ENCODE results near the gene LIPC.

The LIPC gene

DNA sequence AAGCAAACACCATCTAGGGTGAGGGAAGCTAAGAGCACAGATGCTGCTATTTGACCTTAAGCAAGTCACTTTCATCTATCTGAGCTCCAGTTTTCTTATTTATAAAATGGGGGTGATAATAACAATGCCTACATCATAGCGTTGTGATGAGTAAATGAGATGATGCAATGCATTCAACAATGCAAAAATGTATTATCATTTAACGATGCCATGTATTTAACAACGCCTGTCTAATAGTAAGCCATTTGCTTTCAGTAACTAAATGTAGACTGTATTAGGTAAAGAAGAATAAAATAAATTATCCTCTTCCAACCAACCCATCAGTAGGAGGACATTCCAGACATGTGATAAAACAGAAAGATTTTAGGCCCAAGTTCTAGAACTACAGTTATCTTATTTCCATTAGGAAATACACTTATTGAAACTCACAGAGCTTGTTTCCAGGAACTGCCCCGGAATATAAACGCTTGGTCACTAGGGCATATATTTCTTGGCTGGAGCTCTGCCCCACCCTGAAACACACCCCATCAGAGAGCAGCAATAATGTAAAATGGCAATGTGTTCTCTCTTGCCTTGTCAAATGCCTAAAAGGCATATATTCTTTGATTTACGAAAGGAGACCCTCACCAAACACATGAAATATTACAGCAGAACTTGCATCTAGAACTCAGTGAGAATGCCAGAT lies 128.3 kb downstream of the LIPC start:
- no peak for DNase-seq

DNA sequence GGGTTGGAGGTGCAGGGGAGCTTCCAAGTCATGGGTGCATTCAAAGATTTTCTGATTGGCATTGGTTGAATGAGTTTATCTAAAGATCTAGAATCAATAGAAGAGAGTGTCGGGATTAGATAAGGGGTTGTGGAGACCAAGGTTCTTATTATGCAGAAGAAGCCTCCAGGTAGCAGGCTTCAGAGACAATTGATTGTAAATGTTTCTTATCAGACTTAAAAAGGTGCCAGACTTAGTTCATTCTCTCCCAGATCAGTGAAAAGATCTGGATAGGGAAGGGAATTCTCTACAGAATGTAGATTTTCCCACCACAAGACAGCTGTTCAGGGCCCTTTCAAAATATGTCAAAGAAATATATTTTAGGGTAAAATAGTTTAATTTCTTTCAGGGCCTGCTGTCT lies 129.5 kb downstream of the LIPC start:
- no peak for DNase-seq

DNA sequence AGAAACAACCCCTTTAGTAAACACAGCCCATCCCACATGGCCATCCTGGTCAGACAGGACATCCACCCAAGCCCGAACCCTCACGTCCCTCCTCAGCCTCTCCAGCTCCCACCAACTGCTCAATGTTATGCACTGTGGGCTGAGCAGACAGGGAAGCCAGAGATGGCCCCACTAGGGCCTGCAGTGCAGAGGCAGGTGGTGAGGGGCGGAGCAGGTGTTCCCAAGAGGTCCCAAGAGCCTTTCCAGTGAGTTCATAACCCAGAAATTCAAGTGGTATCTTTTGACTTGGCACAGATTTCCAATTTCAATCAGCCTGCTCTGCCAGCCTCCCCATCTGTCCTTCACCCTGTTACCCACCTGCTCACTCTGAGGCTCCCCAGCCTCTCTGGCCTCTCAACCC lies 130.3 kb downstream of the LIPC start:
- peak; percentile 33 to 79 for DNase-seq

DNA sequence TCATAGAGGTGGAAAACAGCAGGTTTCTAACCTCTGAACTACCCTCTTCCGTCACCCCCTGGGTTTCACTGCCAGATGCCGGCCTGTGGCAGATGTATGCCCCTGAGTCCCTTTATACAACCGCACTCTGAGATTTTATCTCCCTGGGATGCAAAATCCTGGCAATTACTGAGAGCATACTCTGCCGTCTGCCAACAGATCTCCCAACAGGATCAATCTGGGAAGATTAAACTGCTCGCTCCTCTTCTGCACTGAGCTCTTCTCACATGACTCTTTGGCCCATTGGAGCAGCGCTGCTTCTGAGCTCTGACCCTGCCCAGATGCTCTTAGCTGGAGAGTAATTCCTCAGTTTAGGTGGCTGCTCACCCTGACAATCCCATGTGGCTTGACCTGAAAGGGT lies 133.2 kb downstream of the LIPC start:
- DNase-seq: no peak

DNA sequence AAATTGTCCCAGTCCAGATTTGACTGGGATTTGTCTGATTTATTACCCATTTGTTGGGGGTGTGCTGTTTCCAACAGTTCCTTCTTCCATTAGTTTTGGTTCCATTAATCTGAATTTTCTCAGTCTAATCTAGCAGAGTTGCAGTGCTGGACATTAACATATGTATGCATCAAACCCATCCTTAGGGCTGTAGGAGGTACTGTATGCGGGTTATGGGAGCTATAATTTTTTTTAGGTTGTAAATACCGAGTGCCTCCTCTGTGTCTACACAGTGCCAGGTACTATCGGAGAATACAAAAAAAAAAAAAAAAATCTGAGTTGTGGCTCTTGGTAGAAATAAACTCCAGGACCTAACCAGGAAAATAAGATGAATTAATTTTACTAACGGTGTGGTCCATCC lies 133.8 kb downstream of the LIPC start:
- no peak for DNase-seq

DNA sequence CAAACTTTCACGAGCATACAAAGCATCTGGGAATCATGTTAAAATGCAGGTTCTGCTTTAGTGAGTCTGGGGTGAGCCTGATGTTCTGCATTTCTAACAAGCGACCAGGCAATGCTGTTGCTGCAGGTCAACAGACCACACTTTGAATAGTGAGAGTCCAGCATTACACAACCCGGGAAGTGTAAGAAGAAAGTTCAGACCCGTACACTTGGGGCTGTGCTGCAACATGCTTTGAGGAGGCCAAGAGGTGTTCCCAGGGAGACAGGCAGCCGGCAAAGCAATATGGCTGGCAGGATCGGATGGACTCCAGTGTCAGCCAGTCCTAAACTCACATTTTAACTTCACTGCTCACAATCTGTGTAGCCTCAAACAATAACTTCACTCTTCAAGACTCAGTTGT lies 134.2 kb downstream of the LIPC start:
- DNase-seq: no peak

DNA sequence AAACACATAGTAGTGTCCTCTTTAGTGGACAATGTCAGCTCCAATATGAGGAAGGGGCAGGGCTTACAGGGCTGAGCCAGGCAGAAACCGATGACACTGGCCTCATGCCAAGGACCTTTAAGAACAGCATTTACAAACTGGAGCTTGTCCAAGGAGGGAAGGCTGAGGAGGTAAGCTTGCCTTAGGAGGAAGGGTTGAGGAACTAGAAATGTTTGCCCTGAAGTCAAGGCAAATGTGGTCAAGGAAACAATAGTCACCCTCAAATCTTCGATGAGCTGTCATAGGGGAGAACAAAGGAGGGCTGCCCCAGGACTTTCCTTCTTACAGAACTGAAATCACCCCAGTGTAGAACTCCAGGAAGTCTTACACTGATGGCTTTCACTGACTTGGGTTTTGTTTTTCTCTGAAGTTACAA lies 136.4 kb downstream of the LIPC start:
- peak in 1 of 2 experiments; percentile 47 for DNase-seq

DNA sequence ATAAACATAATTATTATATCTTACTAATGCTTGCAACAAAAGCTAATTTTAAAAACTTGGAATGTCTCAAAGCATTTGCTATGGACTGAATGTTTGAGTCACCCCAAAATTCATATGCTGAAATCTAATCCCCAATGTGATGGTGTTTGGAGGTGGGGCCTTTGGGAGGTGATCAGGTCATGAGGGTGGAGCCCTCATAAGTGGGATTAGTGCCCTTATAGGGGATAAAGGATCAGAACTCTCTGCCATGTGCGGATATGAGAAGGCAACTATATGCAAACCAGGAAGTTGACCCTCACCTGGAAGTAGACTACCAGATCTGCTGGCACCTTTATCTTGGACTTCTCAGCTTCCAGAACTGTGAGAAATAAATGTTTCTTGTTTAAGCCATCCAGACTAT lies 137.7 kb downstream of the LIPC start:
- no peak for DNase-seq

DNA sequence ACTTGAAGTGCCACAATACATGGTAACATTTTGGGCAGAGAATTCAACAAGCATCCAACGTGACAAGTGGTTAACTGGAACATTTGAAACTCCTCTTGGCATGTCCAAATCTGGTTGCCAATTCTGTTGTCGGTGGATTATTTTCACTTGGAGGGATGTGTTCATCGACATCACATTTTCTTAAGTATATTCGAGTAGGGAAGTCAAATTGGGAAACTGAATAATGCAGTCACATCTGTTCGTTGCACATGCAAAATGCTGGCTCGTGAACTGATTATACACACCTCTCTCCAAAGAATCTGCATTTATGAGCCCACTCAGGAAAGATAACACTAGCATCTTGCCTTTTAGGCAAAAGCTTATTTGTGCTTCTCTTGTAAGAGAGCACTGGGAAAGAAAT lies 139.7 kb downstream of the LIPC start:
- DNase-seq: no peak

DNA sequence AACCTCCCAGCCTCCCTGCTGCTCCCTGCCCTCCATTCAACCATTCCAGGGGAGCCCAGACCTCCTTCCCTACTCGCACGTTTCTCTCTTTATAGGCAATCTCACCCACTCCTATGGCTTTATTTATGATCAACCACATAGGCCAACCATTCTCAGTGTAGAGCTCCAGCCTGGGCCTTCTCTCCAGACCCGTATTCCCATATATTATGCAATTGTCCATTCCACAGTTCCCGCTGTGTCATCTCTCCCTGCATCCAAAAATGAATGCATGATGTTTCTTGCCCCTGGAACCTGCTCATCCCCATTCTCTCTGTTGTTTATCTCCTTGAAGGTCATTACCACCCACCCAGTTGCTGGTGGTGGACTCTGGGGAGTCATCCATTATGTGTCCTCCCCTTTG lies 140.7 kb downstream of the LIPC start:
- DNase-seq: no peak

DNA sequence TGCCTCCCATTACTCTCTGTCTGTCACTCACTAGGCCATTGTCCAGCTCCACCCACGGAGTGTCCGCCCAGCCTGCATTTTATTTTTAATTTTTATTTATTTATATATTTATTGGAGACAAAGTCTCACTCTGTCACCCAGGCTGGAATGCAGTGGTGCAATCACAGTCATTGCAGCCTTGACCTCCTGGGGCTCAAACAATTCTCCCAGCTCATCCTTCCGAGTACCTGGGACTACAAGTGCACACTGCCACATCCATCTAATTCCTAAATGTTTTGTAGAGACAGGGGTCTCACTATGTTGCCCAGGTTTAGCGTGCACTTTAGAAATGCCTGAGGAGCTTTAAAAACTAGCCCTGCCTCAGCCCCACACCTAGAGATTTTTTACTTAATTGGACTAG lies 141.5 kb downstream of the LIPC start:
- DNase-seq: no peak

DNA sequence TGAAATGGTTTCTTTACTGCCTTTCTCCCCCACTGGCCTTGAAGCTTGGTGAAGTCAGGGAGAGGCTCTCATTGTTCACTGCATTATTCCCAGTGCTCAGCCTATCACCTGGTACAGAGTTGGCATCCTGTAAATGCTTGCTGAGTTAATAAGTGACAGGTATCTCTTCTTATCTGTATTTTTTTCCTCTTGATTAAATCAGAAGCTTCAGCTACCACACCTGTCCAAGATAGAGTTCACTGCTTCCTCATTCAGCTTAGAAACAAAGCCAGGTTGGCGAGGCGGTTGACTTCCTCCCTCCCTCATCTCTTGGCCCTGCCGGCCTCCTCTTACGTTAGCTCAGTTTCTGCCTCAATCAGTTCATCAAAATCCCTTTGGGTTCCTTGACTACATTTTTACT lies 142.8 kb downstream of the LIPC start:
- no peak for DNase-seq

DNA sequence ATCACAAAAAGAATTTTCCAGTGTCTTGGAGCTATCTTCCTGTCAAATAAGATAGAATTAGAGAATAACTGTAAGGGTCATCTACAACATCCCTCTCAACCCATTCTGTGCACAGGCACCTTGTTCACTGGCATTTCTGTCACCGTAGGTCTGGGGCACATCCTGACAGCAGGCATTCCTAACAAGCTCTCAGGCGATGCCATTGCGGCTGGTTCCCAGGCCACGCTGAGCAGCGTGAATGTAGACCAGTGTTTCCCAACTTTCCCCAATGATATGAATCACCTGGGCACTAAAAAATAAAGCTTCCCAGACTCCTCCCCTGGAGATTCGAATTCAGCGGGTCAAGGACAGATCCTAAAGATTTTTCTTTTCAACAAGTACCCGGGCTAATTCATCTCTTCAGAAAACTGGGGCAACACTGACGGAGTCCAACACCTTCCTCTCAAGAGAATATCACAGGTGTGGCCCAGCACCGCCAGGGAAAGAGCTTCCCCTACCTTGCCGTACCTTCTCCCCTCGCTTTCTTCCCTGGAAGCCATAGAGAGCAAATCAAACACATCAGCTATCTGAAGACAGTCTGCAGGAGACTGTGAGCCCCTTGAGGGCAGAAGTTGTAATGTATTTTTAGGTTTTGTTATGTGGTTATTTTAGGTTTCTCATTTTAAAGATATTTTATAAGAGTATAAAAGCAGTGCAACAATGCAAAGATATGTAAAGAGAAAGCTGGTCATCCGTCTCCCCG lies 143.4 kb downstream of the LIPC start:
- DNase-seq: no peak

DNA sequence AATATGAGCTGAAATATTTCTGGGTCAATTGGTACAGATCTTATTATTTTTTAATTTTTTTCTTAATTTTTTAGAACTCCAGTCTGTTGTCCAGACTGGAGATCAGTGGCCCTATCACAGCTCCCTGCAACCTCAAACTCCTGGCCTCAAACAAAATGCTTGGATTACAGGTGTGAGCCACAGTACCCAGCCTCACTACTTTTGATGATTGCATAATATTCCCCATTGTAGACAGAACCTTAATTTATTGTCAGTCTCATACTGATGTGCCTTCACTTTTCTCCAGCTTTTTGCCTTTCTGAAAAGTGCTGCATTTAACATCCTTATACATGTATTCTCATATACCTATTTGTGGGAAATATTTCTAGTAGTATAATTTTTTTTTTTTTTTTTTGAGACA lies 144.9 kb downstream of the LIPC start:
- DNase-seq: no peak

DNA sequence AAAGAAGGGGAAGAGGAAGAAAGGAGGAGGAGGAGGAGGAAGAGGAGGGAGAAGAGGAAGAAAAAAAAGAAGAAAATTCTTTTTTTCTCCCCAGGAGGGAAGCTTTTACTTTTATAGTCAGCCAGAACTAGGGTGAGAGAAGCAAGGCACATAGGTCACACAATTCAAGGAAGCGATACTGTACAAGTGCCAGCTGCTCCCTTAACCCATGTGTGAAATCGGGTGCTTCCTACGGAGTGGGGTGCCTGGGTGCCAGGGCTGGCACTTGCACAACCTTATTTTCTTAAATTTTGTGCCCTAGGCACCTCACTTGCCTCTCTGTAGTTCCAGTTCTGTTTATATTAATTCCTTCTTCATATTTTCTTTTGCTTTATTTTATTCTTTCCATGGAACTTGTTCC lies 150.4 kb downstream of the LIPC start:
- no peak for DNase-seq

DNA sequence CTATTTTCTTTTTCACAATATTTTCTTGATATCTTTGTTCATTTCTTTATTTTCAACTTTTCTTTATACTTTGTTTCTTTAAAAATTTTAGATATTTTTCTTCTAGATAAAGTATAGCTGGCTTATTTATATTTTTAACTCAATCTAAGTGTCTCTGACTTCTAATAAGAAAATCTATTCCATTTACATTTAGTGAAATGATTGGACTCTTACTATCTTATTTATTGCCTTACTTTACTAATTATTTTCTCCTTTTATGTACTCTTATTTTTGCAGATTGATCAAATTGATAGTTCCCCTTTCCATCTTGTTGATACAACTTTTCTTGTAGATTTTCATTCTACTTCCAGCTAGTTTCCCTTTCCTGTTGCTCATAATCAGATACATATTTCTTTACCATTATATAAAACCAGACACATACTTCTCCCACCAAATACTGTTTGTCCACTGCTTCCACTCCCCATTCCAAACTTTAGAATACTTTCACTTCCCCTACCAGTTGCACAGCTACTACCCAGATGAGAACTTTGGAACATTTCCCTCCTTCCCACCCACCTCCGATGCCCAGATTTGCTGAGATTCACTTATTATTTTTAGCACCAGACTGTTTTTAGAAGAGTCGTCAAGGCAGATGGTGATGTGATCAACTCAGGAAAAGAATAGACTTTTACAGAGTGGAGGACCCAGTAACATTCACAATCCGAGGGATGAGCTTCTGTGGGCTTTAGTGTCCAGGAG lies 151.5 kb downstream of the LIPC start:
- DNase-seq: no peak

DNA sequence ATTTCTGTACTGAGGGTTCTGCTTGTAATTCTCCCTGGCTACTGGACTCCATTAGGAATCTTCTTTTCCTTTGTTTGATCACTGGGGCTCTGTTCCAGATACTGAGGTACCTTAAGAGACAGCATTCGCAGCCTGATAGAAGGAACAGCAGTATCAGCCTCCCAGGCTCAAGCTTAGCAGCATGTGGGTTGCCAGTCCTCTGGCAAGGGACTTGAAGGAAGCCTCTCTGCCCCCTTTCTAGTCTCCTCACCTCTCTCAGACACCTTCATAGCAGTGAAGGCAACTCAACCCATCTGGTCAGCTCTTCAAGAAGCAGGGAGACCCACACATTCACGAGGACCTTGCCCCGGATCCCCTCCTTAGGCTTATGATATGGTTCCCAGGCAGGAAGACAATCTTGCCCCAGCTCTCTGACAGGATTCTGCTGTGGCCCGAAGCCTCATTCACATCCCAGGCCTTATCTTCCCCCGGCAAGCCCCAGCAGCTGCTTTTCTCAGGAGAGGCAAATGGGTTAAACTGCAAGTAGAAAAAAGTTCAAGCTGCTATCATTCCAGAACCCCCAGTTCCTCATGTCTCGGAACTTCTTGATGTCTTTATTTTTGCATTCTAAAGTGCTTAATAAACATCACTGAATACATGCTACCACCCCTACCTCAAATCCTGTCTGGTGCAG lies 153.1 kb downstream of the LIPC start:
- no peak for DNase-seq

DNA sequence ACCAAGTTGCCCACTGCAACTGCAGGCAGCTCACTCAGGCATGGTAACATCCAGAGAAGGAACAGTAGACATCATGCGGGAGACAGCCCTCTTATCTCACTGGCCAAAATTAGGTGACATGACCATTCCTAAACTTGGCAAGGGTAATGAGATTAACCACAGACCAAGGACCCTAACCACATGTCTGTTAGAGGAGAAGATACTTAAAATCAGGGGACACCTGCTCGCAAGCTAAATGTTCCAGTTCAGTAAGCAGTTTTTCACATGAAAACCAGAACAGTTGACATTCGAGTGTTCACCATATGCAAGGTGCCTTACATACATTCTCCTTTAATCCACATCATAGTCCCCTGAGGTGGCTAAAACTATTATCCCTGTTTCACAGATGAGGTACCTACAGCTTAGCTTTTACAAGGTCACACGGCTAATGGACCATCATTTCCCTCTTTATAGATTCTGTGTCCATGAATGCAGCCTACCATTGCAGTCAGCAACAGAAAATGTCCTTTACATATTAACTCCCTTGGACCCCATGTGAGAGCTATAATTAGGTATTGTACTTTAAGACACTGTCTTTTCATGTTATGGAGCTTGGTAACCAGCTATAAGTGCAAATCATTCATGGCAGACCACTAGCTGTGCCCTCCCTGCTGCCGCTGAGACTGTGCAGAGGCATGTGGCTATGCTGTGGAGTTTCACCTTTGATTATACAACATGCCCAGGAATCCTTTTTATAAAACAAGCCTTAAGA lies 154.1 kb downstream of the LIPC start:
- no peak for DNase-seq

DNA sequence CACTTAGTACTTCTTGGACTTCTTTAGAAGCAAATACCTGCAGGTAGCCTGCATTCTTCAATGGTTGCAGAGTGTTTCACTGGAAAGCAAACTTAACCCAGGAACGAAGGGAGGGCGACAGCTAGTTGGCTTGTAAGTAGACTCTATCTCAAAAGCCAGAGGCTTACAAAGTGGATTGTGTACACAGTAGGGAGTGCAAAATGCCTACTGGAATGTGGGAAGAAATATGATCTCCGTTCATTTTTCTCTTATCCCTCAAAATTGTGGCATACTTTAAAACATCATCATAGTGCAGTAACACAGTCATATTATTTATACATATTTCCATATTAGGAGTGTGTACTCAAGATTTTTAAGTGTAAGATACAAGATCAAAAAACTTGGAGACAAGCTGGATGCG lies 155.7 kb downstream of the LIPC start:
- no peak for DNase-seq

DNA sequence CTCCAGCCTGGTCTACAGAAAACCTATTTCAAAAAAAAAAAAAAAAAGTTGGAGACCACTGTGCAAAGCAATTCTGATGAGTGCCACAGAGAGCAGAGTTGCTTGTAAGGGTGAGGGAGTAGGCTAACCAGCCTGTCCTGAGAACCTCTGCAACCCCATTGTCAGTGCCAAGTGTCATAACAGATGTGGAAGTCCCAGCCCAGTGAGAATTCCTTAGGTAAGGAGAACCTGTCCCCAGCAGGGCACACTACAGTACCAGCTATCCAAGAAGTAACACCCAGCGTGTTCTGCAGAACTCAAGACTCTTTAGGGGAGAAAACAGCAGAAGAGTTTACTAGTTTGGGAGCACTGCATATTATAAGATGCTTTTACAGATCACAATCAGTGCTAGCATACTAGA lies 156.3 kb downstream of the LIPC start:
- DNase-seq: no peak

DNA sequence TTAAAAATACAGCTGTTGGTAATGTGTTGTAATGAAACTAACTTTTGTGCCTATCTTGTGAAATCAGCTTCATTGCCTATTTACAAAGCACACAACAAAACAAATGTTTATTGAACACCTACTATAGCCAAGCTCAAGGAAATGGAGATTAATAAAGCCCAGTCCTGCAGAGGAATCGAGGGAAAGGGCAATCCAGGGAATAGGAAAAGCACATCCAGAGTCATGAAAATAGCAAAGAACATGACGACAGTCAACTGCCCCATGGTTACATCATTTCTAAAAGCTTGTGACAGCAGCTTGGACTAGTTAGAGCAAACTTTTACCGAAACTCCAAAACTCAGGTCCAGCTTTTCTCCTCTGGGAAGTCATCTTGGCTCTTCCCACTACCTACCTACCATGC lies 157.3 kb downstream of the LIPC start:
- no peak for DNase-seq

DNA sequence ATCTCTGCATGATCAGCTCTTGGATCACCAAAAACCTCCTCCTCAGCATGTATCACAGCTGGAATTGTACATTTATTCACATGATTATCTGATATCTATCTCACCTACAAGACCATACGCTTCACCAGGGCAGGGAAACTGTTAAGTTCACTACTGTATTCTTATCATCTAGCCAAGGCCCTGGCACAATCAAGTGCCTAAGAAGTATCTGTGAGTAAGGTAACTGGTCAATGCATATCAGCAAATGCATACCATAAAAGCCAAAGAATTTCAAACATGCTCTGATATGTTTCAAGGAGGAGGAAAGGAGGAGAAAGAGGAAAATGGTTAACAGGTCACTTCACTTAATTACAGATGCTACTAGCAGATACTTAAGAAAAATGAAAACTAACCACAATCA lies 158.4 kb downstream of the LIPC start:
- DNase-seq: no peak

DNA sequence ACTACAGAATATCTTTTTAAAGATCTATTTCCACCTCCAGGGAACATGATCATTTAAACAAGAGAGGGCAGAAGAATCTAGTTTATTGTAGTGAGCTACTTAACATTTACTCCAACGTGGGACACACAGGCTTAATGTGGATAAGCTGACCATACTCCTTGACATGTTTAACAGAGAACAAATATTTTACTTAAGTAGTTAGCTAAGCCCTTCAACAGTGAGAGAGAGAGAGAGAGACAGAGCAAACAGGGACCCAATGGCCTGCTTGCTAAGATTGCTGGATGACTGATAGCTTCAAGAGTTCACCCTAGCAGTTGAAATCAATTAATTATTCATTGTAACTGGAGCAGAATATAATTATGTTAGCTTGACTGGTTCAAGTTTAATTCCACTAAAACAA lies 159.1 kb downstream of the LIPC start:
- no peak for DNase-seq
